CD4-positive, alpha-beta T cell treated with Interleukin-15 for 1 hour (primary cell): ENCODE measurements around the gene FLACC1.

Experiments
- DNase-seq: peaks from one replicate; pipeline ENCODE4 v3.0.0-alpha.2; 2020

FLACC1 gene

DNA sequence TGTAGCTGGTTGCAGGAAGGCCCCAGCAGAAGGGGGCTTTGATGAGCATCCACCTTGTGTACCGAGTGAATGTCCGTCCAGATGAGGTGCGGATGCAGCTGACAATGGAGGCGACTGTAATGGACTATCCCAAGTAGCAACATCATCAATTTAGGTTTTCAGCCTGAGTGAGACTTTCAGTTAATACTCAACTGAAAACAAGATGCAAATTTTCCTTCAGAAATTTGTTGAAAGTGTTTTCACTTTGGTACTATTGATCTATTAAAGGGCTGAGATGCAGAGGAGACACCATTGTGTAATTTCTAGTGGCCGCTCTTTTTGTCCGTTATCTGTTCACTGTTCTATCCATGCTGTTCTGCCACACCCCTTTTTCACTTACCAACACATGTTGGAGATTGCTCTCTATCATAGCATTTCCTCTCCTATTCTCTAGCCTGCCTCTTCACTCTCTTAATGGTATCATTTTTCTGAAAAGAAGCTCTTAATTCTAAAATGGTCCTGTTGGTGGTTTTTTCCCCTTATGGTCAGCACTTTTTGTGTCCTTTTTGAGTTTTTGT lies 108.8 kb downstream of the FLACC1 start:
- DNase-seq, result no peak

- DNase-seq, result no peak
These were observed 110.9 kb downstream of the FLACC1 start for GRCh38 chr2:201246280-201246679.

DNA sequence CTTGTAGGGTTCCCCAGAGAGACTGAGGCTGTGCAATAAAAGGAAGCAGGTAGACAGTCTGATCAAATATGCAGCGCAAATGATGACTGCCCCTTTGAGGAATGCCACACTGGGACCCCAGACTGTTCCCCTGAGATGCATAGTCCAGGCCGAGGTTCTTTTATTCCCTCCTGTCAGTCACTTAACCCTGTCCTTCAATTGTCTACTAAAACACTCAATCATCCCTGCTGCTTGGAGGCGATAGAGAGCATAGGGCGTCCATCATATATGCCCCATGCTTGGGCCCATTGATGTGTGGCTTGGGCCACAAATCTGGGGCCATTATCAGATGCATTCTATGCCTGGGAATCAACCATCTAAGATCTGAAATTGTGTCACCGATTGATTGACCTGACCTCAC lies 112.3 kb downstream of the FLACC1 start:
- DNase-seq, result no peak

- DNase-seq, result no peak
These were observed 114.4 kb downstream of the FLACC1 start for GRCh38 chr2:201242571-201243277.

DNA sequence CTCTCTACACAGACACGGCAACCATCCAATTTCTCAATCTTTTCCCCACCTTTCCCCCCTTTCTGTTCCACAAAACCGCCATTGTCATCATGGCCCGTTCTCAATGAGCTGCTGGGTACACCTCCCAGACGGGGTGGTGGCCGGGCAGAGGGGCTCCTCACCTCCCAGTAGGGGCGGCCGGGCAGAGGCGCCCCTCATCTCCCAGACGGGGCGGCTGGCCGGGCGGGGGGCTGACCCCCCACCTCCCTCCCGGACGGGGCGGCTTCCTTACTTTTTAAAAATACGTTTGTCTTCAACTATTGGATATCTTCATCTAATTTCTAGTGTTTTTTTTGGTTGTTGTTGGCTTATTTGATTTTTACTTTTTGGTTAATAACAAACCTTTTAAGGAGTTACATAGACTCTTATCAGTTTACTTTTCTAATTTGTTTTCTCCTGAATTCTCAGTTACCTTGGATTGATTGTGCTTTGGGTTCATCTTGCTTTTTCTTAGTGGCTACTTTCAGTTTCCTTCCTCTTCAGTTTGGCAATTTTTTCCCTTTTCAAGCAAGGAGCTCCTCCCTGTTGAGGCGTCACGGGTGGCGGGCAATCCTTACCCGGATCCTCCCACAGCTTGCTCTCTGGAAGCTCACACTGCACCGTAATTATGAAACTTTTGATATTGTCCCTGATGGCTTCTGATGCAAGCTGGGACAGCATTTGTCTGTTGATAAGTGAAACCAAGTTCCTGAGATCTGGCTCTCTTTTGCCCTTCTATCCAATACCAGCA lies 117.8 kb downstream of the FLACC1 start:
- peak; percentile 56 for DNase-seq
